ENCODE results near the gene CLEC4F.

DNA sequence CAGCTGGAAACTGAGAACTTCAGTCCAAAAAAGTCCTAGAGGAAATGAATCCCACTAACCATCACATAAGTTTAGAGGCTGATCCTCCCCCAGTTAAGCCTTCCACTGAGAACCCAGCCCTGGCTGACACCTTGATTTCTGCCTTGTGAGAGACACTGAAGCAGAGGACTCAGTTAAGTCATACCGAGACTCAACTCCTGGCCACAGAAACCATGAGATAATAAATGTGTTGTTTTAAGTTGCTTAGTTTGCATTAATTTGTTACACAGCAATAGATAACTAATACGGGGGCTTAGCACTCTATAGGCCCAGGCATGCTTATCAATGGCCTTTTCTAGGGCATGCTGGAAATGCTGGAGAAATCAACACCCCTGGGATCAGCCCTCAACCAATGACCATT is 49.0 kb downstream of the CLEC4F start:
- TF ChIP-seq, protein P1, sequence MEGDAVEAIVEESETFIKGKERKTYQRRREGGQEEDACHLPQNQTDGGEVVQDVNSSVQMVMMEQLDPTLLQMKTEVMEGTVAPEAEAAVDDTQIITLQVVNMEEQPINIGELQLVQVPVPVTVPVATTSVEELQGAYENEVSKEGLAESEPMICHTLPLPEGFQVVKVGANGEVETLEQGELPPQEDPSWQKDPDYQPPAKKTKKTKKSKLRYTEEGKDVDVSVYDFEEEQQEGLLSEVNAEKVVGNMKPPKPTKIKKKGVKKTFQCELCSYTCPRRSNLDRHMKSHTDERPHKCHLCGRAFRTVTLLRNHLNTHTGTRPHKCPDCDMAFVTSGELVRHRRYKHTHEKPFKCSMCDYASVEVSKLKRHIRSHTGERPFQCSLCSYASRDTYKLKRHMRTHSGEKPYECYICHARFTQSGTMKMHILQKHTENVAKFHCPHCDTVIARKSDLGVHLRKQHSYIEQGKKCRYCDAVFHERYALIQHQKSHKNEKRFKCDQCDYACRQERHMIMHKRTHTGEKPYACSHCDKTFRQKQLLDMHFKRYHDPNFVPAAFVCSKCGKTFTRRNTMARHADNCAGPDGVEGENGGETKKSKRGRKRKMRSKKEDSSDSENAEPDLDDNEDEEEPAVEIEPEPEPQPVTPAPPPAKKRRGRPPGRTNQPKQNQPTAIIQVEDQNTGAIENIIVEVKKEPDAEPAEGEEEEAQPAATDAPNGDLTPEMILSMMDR (IDR thresholded peaks at IDR 0.05) = no peak
- no peak for TF ChIP-seq POLR2A (IDR thresholded peaks at IDR 0.05)

Data from right lobe of liver (tissue), 4 donors.